ENCODE measurements around the gene SGSM2.

- TF ChIP-seq POLR2A (IDR thresholded peaks at IDR 0.05) (no peak), CTCF (IDR thresholded peaks at IDR 0.05) (no peak), EP300 (IDR thresholded peaks at IDR 0.05) (no peak)
Observed at GRCh38 chr17:2317796-2318195, 19.5 kb upstream of the SGSM2 start.

Data from tibial nerve (tissue), 4 donors.